Kidney (tissue), 14 donors: ENCODE data around the gene SH3RF2. TPM values are rescaled to one million over a fixed set of nuclear protein-coding genes. Genes with fewer than 3 reads are reported as not detected.

ENCODE experiments used
- DNase-seq, 5 donors: peaks; one replicate each; pipeline ENCODE4 v3.0.0-alpha.2; 2013 to 2020
- FAIRE-seq: peaks from 2 replicates; lab custom pipeline; 2012; peaks lifted over from hg19 to GRCh38; lab: Jason Lieb, UNC
- H3K27ac ChIP-seq, 2 donors: one replicate each; pipeline ENCODE4 v1.7.0; 2013; ENCODE audit warnings: low read depth in 2 of 2, low read length in 2 of 2, inconsistent platforms in 1 of 2
- H3K27me3 ChIP-seq: one replicate; pipeline ENCODE4 v1.7.1; 2013; ENCODE audit warnings: low read length, inconsistent platforms; ENCODE audit not compliant: control insufficient read depth, insufficient read depth
- H3K36me3 ChIP-seq, 3 donors: one replicate each; pipeline versions ENCODE4 v1.7.0 to v1.7.1; 2013; ENCODE audit warnings: low read length in 3 of 3, control low read depth in 1 of 3, inconsistent platforms in 1 of 3; ENCODE audit not compliant: insufficient read depth in 3 of 3, control insufficient read depth in 2 of 3
- H3K4me1 ChIP-seq, 3 donors: one replicate each; pipeline versions ENCODE4 v1.7.0 to v1.7.1; 2013; ENCODE audit warnings: low read length in 3 of 3, inconsistent platforms in 1 of 3, low read depth in 1 of 3; ENCODE audit not compliant: control insufficient read depth in 2 of 3, insufficient read depth in 2 of 3
- H3K4me3 ChIP-seq, 3 donors: one replicate each; pipeline versions ENCODE4 v1.7.0 to v1.8.1; 2013; ENCODE audit warnings: low read length in 3 of 3, control low read depth in 1 of 3, inconsistent platforms in 1 of 3
- H3K9ac ChIP-seq, 3 donors: one replicate each; pipeline versions ENCODE4 v1.7.0 to v1.7.1; 2013; ENCODE audit warnings: low read length in 3 of 3, control low read depth in 1 of 3, inconsistent platforms in 1 of 3
- H3K9me3 ChIP-seq, 3 donors: one replicate each; pipeline versions ENCODE4 v1.7.0 to v1.7.1; 2013; ENCODE audit warnings: low read length in 3 of 3, control low read depth in 1 of 3, inconsistent platforms in 1 of 3; ENCODE audit not compliant: control insufficient read depth in 2 of 3, insufficient read depth in 1 of 3
- intact Hi-C: fragments of 100-400 bp; cut with DNase I; formaldehyde crosslinking; loops from one replicate; pipeline ENCODE4 v1.11.1; 2022
- polyA plus RNA-seq: library from polyadenylated mRNA; stranded (reverse); fragments of 350-450 nt; fragmentation: Illumina TruSeq; extraction: RNeasy Lipid Tissue Mini Kit (QIAGEN cat#74804); gene quantifications from one replicate; pipeline ENCODE4 v1.2.3, GENCODE V29; 2014; ENCODE audit warnings: low read depth, low replicate concordance; ENCODE audit not compliant: insufficient read depth
- total RNA-seq: library from RNA; stranded (reverse); fragmentation: NEBNext Ultra II Directional; extraction: Animal tissue kit (Norgen Biotek cat#: 25700); gene quantifications from one replicate; pipeline ENCODE4 v1.2.1, GENCODE V29; 2021
- TF ChIP-seq, protein P1 (sequence below): IDR thresholded peaks from 3 replicates; pipeline ENCODE4 v1.5.1; 2012; ENCODE audit warnings: mild to moderate bottlenecking, moderate library complexity, borderline replicate concordance; ENCODE audit not compliant: insufficient read depth; ENCODE audit errors: extremely low read depth
- donor health status: control.
- donor health status: control.
- donor health status: control.
- donor health status: control.
- donor health status: control.
- donor health status: DM: yes; HTN: yes; CAD: no.
- donor health status: Normal renal cell carcinoma (clear cell type).

Gene SH3RF2
- total and polyA plus RNA-seq, 2 donors from 2014 or later, result 1.3 to 4.9 TPM

DNA sequence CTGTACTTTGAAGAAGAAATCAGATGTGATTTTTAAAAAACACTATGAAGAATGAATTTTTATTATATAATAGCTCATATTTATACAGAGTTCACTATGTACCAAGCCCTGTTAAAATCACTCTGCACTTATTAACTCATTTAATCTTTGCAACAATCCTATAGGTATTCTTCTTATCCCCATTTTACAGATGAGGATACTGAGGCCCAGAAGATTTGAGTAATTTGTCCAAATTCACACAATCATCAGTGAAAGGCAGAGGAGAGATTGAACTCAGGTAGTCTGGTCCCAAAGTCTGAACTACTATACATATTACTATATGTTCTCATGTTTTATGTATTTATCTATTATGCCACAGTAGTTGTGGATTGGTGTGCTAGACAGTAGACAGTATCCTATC lies 152.9 kb downstream of the SH3RF2 start:
- no peaks in the 10 kb centered on the region for H3K9me3 ChIP-seq
- H3K27ac ChIP-seq, result no peak overlapping the region
- no peak overlapping the region for H3K9ac ChIP-seq
- FAIRE-seq (no peak), DNase-seq (no peak)
- no peaks in the 10 kb centered on the region for H3K27me3 ChIP-seq
- H3K4me3 ChIP-seq, result no peak overlapping the region
- H3K36me3 ChIP-seq, result no peaks in the 10 kb centered on the region
- intact Hi-C loops, result no loop called here
- H3K4me1 ChIP-seq, result no peaks in the 10 kb centered on the region
- TF ChIP-seq, protein P1, sequence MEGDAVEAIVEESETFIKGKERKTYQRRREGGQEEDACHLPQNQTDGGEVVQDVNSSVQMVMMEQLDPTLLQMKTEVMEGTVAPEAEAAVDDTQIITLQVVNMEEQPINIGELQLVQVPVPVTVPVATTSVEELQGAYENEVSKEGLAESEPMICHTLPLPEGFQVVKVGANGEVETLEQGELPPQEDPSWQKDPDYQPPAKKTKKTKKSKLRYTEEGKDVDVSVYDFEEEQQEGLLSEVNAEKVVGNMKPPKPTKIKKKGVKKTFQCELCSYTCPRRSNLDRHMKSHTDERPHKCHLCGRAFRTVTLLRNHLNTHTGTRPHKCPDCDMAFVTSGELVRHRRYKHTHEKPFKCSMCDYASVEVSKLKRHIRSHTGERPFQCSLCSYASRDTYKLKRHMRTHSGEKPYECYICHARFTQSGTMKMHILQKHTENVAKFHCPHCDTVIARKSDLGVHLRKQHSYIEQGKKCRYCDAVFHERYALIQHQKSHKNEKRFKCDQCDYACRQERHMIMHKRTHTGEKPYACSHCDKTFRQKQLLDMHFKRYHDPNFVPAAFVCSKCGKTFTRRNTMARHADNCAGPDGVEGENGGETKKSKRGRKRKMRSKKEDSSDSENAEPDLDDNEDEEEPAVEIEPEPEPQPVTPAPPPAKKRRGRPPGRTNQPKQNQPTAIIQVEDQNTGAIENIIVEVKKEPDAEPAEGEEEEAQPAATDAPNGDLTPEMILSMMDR, result no peak

DNA sequence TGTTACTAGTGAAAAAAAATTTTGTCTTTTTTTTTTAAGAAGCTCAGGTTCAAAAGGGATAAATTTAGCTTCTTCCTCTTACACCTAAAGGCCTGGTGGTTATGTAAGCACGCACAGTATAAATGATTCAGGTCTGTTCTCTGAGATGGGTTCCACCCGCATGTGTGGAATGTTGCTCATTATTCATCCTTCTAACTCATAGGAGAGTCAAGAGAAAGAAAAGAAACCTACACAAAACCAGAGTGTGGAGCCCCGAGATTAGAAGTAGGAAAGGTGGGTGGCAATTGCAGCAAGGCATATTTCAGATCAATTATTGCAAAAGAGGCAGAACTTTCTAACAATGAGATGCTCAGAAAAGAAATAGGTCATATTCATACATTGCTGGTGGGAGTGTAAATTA lies 155.5 kb downstream of the SH3RF2 start:
- FAIRE-seq, result no peak
- intact Hi-C loops, result no loop called here

DNA sequence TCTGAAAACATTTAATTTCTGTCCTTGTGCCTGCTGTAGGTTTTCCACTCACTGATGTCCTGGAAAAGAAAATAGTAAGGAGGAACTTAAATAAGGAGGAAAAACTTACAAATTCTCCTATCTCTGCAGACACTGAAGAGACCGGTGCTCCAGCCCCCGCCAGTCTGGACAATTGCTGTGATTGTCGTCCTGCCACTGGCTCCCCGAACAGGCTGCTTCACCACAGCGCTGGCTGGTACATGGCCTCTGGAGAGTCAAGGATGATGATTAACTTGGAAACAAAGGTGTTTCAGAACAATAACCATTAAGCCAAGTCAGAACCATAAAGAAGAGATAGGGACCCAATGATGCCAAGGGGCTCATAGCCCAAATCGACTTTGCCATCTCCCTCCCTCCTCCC lies 161.7 kb downstream of the SH3RF2 start:
- intact Hi-C loops, result no loop called here
- Histone ChIP-seq H3K9ac (no peak overlapping the region), H3K9me3 (no peaks in the 10 kb centered on the region), H3K27me3 (no peaks in the 10 kb centered on the region), H3K4me3 (no peak overlapping the region), H3K36me3 (no peaks in the 10 kb centered on the region), H3K4me1 (no peaks in the 10 kb centered on the region), H3K27ac (no peak overlapping the region)
- no peak for FAIRE-seq
- no peak for DNase-seq
- TF ChIP-seq, protein P1, result no peak

More for the DNA sequence above, 155.5 kb downstream of the SH3RF2 start:
- no peak overlapping the region for H3K4me3 ChIP-seq
- H3K27ac ChIP-seq, result no peak overlapping the region
- no peaks in the 10 kb centered on the region for H3K4me1 ChIP-seq
- no peak overlapping the region for H3K9ac ChIP-seq
- no peaks in the 10 kb centered on the region for H3K36me3 ChIP-seq
- TF ChIP-seq, protein P1, result no peak
- no peak for DNase-seq
- H3K9me3 ChIP-seq, result no peaks in the 10 kb centered on the region
- no peaks in the 10 kb centered on the region for H3K27me3 ChIP-seq

DNA sequence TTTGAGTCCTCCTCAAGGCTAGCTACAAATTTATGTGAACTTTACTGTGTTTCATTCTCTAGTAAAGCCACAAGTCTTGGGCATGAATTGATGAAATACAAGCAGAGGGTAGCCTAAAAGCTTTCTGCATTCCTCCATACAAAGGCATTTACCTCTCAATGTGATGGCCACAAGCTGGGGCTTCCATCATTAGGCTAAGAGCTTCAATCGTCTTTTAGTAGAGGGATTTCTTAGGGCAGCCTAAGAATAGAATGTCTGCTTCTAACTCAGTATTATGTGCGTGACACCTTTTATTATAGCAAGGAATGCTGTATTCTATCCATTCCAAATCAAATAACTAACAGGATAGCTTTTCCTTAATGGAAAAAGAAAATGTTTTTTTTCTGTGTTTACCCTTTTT lies 165.3 kb downstream of the SH3RF2 start:
- H3K36me3 ChIP-seq, result no peaks in the 10 kb centered on the region
- DNase-seq (no peak), FAIRE-seq (no peak)
- no peaks in the 10 kb centered on the region for H3K4me1 ChIP-seq
- H3K9me3 ChIP-seq, result no peaks in the 10 kb centered on the region
- no peak overlapping the region for H3K27ac ChIP-seq
- H3K9ac ChIP-seq, result no peak overlapping the region
- TF ChIP-seq, protein P1, result no peak
- no peak overlapping the region for H3K4me3 ChIP-seq
- intact Hi-C loops, result no loop called here
- H3K27me3 ChIP-seq, result no peaks in the 10 kb centered on the region
